Umbilical cord (tissue), 1 donor: ENCODE measurements around the gene FGF23. TPM values are rescaled to one million over a fixed set of nuclear protein-coding genes. Genes with fewer than 3 reads are reported as not detected.

Source experiments
- total RNA-seq: library from RNA; depleted of rRNA; stranded (reverse); fragments of >200 nt; gene quantifications from one replicate; pipeline ENCODE4 v1.2.3, GENCODE V29; 2014; ENCODE audit warnings: low replicate concordance; ENCODE audit not compliant: insufficient read depth

The FGF23 gene
- total RNA-seq, 1 donor from 2014 or later, result 4.3 TPM

Other genes with a start within 250 kb of the FGF23 start
- 562 TPM for gene CCND2, start 106.0 kb downstream of the FGF23 start, total RNA-seq
- gene TIGAR, start 58.5 kb downstream of the FGF23 start, total RNA-seq, result 6.3 TPM
- gene FGF6, start 66.1 kb upstream of the FGF23 start, total RNA-seq, result 1.4 TPM
- 3.4 TPM for gene RAD51AP1, start 159.2 kb upstream of the FGF23 start, total RNA-seq
- gene DYRK4, start 182.5 kb upstream of the FGF23 start, total RNA-seq, result 19.7 TPM